GM12878 (cell line): ENCODE measurements around the gene SASH3. TPM values are rescaled to one million over a fixed set of nuclear protein-coding genes. Genes with fewer than 3 reads are reported as not detected.

Experiments used
- ELK1 ChIP-seq: IDR thresholded peaks from 2 replicates; pipeline ENCODE4 v1.6.1; 2012; ENCODE audit warnings: low read depth, low read length, improper control_type of control experiment
- EP300 ChIP-seq, 2 experiments: fragments of 150-350 bp in 1 of 2; IDR thresholded peaks; 2 replicates each; pipeline ENCODE4 v1.6.1; 2011 to 2012; ENCODE audit warnings: low read depth in 2 of 2, low read length in 2 of 2, borderline replicate concordance in 1 of 2, improper control_type of control experiment in 1 of 2, inconsistent platforms in 1 of 2; ENCODE audit not compliant: control insufficient read depth in 1 of 2
- ETV6 ChIP-seq, 2 experiments: fragments of 450-650 bp in 1 of 2; IDR thresholded peaks in 1 of 2; conservative IDR thresholded peaks in 1 of 2; 2 replicates each; pipeline ENCODE4 v1.6.1; 2014; ENCODE audit warnings: antibody characterized with exemption in 1 of 2, borderline replicate concordance in 1 of 2, low read depth in 1 of 2, mild to moderate bottlenecking in 1 of 2, moderate library complexity in 1 of 2
- HDGF ChIP-seq: fragments of 450-650 bp; IDR thresholded peaks from 2 replicates; pipeline ENCODE4 v1.6.1; 2016; ENCODE audit warnings: antibody characterized with exemption
- HSF1 ChIP-seq: fragments of 150-350 bp; IDR thresholded peaks from 2 replicates; pipeline ENCODE4 v1.6.1; 2014; ENCODE audit warnings: mild to moderate bottlenecking, low read depth, low read length
- MYB ChIP-seq: fragments of 150-350 bp; IDR thresholded peaks from 2 replicates; pipeline ENCODE4 v1.6.1; 2014; ENCODE audit warnings: mild to moderate bottlenecking, low read depth, low read length, borderline replicate concordance
- NBN ChIP-seq: fragments of 450-650 bp; IDR thresholded peaks from 2 replicates; pipeline ENCODE4 v1.6.1; 2016
- SMAD1 ChIP-seq: fragments of 450-650 bp; IDR thresholded peaks from 2 replicates; pipeline ENCODE4 v1.6.1; 2018; ENCODE audit warnings: mild to moderate bottlenecking, low read depth; ENCODE audit not compliant: partially characterized antibody
- STAT1 ChIP-seq: fragments of 450-650 bp; conservative IDR thresholded peaks from 2 replicates; pipeline ENCODE4 v1.6.1; 2014; ENCODE audit warnings: antibody characterized with exemption, mild to moderate bottlenecking
- TCF12 ChIP-seq: IDR thresholded peaks from 2 replicates; pipeline ENCODE4 v1.6.1; 2011; ENCODE audit warnings: low read depth, mild to moderate bottlenecking, low read length
- YBX1 ChIP-seq: fragments of 450-650 bp; IDR thresholded peaks from 2 replicates; pipeline ENCODE4 v1.6.1; 2016; ENCODE audit warnings: antibody characterized with exemption
- ZBTB33 ChIP-seq: fragments of 450-650 bp; IDR thresholded peaks from 2 replicates; pipeline ENCODE4 v1.6.1; 2017; ENCODE audit warnings: mild to moderate bottlenecking
- ZBTB40 ChIP-seq: fragments of 450-650 bp; IDR thresholded peaks from 2 replicates; pipeline ENCODE4 v1.6.1; 2016; ENCODE audit warnings: mild to moderate bottlenecking, moderate library complexity, borderline replicate concordance
- polyA plus RNA-seq, 11 experiments: library from polyadenylated mRNA; depleted of rRNA in 4 of 11; unstranded in 6 of 11; stranded (reverse) in 5 of 11; fragments of >200 nt; fragmentation: Nextera tagmentation in 4 of 11; fragmentation: Illumina TruSeq in 1 of 11; extraction: Ambion mirVana in 4 of 11; extraction: Trizol in 1 of 11; gene quantifications; 1 replicate in 1 of 11; 2 replicates in 10 of 11; pipeline versions ENCODE4 v1.2.1 to v1.2.3, GENCODE V29; 2011 to 2016; ENCODE audit warnings: inconsistent platforms in 2 of 11, missing spikeins in 2 of 11, low read depth in 1 of 11
- total RNA-seq, 4 experiments: library from RNA; depleted of rRNA in 3 of 4; stranded (reverse); fragments of >200 nt in 3 of 4; fragmentation: Illumina TruSeq in 1 of 4; extraction: Trizol in 1 of 4; gene quantifications; 2 replicates each; pipeline versions ENCODE4 v1.2.1 to v1.2.3, GENCODE V29; 2013 to 2021
- TF ChIP-seq, protein P1 (sequence below): fragments of 450-650 bp; formaldehyde crosslinking; IDR thresholded peaks from 2 replicates; pipeline ENCODE4 v1.4.0; 2020; ENCODE audit warnings: mild to moderate bottlenecking, moderate library complexity

SASH3 gene
- total and polyA plus RNA-seq, 10 of the 15 experiments (the other 5 are each of a cell fraction or from before 2014, with no cell fraction given): 23.1 to 233 (median 160) TPM

DNA sequence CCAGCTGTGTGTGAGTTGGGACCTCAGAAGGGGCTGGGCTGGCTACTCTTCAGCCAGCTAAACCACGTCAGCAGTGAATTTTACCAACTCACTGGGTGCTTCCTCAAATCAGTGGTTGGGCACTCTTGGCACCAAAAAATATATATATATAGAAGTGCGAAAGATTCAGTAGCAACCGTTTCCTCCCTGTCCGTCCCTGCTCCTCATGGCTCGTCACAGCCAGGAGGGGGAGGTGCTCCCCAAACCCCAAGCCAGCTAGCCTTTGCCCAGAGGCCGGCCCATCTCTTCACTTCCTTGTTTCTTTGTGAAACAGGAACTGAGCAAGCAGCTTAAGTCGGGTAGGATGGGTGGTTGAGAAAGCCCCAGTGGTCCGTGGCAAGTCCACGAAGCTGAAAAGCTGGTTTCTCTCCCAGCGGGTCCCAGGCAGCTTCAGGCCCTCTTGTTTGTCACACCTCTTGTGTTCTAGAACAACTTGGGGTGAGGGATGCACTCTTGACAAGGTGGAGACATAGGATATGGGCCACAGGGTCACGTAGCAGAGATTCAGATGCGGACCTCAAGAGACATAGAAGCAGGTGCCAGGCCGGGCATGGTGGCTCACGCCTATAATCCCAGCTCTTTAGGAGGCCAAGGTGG, 6.8 kb upstream of the SASH3 start (continued):
- TF ChIP-seq, protein P1, sequence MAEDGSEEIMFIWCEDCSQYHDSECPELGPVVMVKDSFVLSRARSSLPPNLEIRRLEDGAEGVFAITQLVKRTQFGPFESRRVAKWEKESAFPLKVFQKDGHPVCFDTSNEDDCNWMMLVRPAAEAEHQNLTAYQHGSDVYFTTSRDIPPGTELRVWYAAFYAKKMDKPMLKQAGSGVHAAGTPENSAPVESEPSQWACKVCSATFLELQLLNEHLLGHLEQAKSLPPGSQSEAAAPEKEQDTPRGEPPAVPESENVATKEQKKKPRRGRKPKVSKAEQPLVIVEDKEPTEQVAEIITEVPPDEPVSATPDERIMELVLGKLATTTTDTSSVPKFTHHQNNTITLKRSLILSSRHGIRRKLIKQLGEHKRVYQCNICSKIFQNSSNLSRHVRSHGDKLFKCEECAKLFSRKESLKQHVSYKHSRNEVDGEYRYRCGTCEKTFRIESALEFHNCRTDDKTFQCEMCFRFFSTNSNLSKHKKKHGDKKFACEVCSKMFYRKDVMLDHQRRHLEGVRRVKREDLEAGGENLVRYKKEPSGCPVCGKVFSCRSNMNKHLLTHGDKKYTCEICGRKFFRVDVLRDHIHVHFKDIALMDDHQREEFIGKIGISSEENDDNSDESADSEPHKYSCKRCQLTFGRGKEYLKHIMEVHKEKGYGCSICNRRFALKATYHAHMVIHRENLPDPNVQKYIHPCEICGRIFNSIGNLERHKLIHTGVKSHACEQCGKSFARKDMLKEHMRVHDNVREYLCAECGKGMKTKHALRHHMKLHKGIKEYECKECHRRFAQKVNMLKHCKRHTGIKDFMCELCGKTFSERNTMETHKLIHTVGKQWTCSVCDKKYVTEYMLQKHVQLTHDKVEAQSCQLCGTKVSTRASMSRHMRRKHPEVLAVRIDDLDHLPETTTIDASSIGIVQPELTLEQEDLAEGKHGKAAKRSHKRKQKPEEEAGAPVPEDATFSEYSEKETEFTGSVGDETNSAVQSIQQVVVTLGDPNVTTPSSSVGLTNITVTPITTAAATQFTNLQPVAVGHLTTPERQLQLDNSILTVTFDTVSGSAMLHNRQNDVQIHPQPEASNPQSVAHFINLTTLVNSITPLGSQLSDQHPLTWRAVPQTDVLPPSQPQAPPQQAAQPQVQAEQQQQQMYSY (CRISPR knock-in tag): no peak
- TF ChIP-seq EP300 (IDR thresholded peaks at IDR 0.05; ENCODE audit: borderline replicate concordance in 1 of 2, control insufficient read depth in 1 of 2, low read depth in 2 of 2, low read length in 2 of 2) (peak; percentile 34 to 65; a peak in 3 of 4 replicates), ELK1 (no peak), STAT1 (no peak), ZBTB33 (no peak), MYB (peak; percentile 65; the same call in 1 of the 2 replicates), ETV6 (conservative IDR thresholded peaks at IDR 0.05 in 1 of 2, IDR thresholded peaks at IDR 0.05 in 1 of 2; ENCODE audit: borderline replicate concordance in 1 of 2, low read depth in 1 of 2) (peak in 1 of 2 experiments; percentile 89; a peak in 2 of 4 replicates), SMAD1 (peak; percentile 63), TCF12 (peak; percentile 41; the same call in 1 of the 2 replicates), YBX1 (no peak), NBN (peak; percentile 75), HSF1 (no peak), HDGF (no peak), ZBTB40 (peak; percentile 12; the same call in 1 of the 2 replicates)
